HK-2 (cell line): Measurements from ENCODE around the gene SNX8.

ENCODE experiments used
- DNase-seq: peaks from one replicate; pipeline ENCODE4 v3.0.0-alpha.2; 2018; ENCODE audit not compliant: unreplicated experiment

Gene SNX8

DNA sequence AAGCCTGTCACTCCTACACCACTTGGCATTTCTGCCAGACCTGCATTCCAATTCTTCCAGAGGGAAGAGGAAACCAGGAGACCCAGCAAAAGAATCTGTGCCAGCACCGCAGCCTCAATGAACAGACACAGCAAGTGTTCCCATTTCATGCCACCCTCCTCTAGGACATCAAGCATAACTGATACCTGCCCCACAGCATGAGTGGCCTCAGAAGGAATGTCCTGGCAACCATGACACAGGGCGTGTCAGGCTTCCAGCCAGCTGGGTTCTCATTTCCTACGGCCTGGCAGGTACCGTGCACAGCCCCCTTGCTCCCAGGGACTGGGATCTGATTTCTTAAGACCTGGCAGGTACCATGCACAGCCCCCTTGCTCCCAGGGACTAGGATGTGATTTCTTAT is 89.3 kb downstream of the SNX8 start:
- DNase-seq, result no peak

DNA sequence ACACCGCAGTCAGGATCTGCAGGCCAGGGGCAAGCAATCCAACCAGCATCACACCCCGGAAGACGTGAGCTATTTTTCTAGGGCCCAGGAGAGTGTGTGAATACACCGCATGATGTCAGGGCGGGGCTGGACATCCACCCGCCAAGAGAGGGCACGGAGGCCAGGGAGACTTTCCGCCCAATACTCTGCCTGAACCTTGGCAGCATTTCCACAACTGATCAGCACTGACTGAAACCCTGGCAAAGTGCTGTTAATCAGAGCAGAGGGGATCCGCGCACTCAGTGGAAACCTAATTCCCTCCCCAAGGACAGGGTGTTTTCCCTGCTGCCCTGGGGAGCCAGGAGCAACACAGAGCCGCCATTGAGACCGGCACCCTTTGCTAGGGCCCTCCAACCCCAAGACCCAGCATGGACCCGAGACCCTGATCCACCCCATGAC is 89.7 kb downstream of the SNX8 start:
- DNase-seq, result no peak

DNA sequence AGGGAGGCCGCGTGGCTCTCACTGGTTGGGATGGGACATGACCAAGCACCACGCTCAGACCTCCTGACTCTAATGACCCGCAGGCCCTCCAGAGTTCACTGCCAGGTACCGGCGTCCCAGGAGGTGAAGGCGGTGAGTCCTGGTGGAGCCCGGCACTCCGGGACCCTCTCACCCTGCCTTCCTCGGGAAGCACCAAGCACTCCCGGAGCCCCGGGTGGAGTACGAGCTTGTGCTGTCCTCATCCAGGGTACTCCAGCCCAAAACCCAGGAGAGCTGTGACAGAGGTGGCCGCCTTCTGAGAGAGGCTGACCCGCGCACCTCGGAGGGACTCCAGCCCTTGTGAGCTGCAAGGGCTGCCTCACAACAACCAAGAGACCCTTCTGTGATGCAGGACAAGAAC is 90.9 kb downstream of the SNX8 start:
- DNase-seq, result no peak

DNA sequence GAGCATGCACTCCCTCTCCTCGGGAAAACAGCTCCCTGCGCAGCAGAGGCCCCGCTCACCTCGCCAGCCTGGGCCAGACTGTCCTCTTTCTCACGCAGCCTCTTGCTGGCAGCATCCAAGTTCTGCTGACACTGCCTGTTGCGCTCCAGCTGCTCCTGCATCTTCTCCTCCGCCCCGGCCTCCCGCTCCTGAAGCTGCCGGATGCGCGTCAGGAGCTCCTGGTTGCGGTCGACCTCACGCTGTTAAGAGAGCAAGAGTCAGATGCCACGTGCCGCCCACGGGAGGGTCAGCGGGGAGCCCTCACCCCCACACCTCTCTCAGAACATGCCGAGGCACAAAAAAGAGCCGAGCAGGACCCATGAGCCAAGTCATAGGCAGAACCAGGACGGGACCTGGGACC is 91.7 kb downstream of the SNX8 start:
- DNase-seq, result no peak

DNA sequence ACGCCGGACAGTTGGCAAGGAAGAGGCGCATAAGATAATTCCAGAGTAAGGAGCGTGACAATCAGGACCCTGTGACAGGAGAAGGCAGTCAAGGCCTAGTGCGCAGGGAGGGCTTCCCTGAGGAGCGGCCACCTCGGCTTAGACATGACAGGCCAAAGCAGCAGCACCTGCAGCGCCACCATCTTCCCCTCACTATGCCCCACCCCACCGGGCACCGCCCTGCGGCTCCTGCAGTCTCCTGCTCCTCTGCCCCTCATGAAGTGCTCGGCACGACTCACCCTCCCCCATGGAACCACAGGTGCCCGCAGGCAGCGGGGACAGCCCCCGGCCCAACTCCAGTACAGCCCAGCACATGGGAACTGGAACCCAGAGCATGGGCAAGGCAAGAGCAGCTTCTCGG is 93.3 kb downstream of the SNX8 start:
- DNase-seq, result no peak

DNA sequence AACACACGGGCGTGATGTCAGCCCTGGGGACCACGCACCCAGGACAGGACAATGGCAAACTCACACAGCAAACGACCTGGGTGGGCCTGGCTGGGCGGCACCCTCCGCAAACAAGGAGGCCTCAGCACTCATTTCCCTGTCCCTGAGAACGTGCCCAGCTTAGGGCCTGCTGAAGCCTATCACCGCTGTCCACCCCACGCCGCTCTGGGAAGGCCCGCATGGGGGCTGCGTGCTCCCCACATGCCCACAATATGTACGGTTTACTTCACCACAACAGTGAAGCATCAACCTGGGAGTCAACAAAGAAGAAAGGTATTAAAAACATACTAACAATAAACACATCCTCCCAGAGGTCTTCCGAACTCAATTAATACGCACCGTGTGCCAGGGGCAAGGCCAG is 93.7 kb downstream of the SNX8 start:
- DNase-seq, result no peak

DNA sequence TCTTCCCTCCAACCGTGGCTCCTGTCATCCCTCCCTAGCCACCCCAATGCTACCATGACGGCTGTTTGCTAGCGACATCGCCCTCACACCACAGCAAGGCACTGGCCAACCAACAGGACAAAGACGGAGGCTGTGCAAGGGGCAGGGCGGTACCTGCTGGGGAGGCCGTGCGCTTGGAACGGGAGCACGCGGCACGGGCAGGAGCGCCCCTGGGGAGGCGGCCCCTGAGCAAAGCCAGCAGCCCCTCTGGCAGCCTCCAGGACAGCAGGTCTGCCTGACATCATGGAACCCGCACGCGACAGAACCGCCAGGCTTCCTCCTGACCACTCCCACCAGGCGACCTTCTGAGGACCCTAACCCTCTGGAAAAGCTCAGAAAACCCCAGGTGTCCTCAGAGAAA is 94.2 kb downstream of the SNX8 start:
- no peak for DNase-seq

DNA sequence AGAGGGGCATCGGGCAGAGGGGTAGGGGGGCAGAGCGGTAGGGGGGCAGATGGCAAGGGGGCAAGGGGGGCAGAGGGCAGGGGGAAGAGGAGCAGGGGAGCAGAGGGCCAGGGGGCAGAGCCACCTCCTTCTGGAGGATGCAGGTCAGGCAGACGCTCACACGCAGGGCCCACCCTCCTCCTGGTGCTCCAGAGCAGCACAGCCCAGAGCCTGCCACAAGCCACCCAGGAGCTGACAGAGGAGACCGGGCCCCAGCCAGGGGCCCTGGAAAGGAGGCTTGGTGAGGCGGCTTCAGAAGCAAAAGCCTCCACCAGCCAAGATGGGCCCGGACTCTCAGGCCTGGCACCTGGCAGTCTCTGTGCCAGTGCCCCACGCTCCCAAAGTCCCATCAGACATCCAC is 94.6 kb downstream of the SNX8 start:
- no peak for DNase-seq

DNA sequence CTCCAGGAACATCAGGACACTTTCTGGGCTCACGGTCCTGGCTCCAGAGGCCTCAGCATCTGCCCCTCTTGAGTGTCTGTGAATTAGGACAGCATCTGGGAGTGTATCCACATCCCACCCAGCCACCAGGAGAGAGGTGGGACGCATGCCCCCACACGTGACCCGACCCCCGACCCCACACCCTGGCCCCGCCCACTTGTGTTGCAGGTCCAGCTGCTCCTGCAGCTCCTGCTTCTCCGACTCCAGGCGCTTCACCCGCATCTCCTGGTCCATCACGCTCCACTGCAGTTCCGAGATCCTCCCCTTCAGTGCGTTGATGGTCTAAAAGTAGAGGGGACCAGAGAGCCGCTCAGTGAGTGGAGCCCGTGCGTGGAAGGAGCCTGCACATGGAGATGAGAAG is 95.1 kb downstream of the SNX8 start:
- no peak for DNase-seq

DNA sequence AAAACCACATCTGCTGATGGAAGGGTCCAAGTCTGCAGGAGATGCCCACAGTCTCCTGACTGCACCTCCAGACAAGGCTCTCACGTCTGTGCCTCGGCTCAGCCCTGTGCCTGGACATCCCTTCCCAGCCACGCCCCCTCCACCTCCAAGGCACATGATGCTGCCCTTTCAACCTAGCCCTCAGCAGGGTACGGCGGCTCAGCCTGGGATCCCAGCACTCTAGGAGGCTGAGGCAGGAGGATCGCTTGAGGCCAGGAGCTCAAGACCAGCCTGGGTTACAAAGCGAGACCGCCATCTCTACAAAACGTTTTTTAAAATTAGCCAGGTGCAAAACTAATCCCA is 95.8 kb downstream of the SNX8 start:
- DNase-seq, result no peak

DNA sequence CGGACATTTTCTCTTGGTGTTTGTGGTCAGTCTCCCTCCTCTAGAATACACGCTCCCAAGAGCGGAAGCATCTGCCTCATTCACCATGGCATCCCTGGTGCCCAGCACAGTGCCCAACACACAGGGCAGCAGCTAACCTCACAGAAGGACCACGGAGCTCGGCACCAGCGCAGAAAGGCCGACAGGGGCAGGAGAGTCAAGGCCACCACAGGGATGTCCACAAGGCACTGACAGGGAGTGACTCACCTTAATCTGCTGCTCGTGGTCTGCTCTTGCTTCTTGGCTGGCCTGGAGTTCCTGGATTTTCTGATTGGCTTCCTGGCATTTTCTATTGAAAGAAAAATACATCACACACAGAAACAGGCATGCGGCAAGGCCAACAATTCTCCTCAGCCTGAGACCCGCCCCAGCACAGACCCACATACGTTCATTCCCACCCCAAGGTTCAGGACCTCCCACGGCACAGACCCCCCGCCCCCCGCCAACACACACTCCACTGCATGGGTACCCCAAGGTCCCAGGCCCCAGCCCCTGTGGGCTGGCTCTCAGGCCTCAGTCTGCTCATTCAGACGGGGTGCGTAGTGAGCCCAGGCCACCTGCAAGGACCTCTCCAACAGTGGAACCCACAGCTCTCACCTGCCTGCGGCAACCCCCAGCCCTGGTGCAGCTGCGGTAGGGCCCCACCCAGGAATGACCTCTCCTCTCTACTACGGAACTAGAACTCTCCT is 96.4 kb downstream of the SNX8 start:
- DNase-seq, result no peak

DNA sequence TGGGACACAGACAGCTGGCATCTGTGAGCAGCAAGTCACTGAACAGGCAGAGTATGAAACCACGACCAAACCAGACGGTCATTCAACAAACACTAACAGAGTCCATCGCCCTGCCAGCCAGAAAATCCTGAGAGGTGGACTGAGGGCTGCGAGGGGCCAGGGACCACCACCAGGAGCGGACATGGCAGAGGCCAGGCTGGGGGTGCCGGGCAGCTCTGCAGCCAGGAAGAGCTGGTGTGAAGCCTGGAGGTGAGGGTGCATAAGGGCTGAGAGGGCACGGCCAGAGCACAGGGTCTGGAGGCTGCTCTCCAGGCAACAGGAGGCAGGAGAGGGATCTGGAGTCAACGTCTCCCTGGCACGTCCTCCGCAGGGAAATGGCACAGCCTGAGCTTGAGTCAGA is 97.0 kb downstream of the SNX8 start:
- no peak for DNase-seq

DNA sequence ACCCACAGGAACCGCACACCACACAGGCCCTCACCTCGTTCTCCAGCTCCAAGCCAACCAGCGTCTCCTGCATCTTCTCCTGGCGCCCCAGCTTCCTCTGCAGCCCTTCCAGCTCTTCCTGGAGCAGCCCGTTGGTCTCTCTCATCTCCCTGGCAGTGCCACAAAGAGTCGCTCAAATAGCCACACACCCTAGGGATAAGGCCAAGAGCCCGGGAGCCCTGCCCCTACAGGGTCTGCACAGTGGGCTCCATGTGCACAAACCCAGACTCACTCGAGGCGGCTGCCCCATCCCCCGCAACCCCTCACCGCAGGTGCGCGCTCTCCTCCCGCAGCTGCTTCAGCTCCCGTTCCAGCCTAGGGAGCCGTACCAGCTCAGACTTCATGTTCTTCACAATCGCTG is 98.4 kb downstream of the SNX8 start:
- no peak for DNase-seq

DNA sequence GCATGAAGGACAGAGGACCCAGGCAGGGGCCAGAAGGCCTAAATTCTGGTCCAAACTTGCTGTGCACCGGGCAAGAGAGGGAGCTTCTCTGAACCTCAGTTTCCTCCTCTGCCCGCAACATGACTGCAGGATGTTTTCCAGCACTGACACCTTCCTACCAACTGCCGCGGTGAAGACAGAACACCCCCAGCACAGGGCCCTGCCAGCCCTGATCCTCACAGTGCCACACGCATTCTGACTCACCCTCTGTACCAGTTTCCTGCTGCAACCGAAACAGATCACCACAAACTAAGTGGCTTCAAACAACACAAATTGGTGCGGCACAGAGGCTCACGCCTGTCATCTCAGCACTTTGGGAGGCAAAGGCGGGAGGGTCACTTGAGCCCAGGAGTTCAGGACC is 99.6 kb downstream of the SNX8 start:
- DNase-seq, result no peak

DNA sequence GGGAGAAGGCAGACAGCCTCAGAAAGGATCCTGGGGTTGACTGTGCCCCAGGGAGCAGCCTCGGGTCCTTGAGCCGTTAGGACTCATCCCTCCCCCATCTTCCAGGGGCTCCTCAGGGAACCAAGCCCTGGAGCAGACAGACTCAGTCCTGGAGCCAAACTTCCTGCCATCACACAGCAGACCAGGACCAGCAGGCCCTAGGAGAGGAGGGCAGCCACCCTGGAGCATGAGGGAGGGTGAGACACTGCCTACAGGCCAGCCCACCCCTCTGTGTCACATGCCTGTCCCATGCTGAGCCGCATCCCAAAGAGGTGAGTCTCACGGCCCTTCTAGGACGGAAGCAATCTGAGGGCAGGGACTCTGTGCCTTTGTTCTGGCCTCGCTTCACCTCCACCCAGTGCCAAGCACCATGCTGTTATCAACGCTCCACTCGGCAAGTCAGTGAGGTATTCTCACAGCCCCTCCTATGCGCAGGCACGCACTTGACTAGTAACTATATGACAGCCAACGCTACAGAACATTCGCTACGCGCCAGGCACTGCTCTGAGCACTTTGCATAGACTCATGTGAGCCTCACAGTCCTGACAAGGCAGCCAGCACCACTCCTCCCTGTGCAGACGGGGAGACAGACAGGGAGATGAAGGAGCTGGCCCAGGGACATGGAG is 100.6 kb downstream of the SNX8 start:
- no peak for DNase-seq

DNA sequence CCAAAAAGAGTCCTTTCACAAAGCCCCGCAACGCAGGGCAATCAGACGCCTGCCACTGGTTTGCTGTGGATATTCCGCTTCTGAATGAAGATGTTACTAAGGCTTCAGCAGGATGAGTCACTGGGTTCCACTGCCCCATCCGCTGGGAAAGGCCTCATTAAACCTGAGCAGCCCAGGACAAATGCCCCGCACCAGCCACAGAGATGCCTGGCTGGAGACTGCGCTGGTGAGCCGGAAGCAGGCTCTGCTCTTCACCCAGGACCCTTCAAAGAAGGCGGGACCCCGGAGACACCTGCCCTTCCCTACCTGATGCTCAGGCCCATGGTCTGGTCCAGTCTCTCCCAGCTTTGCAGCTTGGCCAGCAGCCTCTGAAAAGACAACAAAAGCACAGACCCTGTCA is 101.3 kb downstream of the SNX8 start:
- no peak for DNase-seq

DNA sequence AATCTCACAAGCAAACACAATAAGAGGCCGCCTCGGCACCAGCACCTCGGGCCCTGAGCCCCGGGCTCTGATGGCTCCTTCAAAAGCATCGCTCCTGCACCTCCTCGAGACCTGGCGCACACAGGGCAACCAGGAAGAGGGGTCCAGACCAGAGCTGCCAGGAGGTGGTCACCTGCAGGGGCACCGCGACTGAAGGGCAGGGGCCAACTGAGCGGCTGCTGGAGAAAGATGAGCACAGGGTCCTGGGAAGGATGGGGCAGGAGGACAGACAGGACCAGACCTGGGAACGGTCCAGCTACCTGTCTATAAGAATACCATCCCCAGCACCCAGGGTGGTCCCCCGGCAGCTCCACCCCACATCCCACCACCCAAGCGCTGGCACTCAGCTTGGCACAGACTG is 102.3 kb downstream of the SNX8 start:
- no peak for DNase-seq

DNA sequence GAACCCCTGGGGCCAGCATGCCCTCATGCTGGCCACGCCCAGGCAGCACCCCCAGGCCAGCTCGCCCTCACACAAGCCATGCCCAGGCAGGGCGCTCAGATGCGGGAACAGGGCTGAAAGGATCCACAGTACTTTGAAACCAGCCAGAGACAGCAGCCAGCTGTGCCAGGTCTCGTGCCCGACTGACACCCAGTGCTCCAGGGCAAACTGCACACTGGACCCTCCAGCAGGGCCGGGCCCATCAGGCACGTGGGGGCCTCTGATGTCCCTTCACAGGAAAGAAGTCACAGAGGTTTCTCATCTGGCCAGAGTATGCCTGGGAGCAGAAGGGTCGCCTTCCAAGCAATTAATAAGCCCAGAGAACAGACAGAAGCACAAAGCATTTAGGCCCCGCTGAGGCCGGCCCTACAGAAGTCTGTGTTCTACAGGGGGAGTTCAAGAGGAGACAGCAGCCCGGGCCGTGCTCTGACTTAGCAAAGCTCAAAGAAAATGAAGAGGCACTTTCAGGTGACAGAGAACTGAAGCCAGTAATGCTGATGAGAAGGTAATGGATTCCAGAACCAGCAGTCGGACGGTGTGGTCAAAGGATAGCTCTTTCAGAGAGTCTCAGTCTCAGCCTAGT is 102.9 kb downstream of the SNX8 start:
- no peak for DNase-seq

DNA sequence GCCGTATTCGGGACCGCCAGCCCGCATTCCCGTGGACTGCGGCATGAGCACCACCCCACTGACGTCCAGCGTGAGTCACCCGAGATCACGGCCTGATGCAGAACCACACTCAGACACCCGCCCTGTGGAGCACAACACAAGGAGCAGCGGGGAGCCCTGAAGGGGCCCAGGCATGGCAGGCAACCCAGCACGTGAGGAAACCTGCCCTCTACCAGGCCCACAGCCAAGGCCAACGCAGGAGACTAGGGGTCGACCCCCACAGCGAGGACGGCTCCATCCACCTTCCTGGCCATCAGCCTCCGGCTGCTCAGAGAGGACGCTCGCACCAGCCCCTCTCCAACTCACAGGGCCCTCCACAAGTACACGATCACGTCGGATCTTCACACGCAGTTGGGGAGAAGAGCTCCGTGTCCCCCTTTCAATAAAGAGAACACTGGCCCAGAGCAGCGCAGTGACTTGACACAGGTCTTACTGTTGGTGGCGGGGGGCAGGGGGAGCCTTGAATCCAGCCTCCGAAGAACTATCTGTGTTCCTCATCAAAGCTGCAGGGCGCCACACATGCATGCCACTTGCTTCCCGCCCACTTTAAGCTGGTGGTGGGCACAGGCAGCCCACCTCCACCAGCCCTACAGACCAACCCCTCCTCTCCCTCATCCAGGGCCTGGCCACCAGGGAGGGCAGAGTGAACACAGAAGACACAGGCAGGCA is 103.5 kb downstream of the SNX8 start:
- DNase-seq, result no peak

DNA sequence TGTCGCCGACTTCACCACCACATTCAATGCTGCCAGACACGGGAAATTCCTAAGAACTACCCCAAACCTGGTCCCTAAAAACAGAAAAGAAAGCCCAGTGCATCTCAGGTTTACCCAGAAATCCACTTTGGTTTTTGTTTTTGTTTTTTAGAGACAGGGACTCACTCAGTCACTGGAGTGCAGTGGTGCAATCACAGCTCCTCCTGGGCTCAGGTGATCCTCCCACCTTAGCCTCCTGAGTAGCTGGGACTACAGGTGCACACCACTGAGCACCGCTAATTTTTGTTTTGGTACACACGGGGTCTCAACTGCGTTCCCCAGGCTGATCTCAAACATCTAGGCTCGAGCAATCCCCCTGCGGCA is 104.3 kb downstream of the SNX8 start:
- no peak for DNase-seq

DNA sequence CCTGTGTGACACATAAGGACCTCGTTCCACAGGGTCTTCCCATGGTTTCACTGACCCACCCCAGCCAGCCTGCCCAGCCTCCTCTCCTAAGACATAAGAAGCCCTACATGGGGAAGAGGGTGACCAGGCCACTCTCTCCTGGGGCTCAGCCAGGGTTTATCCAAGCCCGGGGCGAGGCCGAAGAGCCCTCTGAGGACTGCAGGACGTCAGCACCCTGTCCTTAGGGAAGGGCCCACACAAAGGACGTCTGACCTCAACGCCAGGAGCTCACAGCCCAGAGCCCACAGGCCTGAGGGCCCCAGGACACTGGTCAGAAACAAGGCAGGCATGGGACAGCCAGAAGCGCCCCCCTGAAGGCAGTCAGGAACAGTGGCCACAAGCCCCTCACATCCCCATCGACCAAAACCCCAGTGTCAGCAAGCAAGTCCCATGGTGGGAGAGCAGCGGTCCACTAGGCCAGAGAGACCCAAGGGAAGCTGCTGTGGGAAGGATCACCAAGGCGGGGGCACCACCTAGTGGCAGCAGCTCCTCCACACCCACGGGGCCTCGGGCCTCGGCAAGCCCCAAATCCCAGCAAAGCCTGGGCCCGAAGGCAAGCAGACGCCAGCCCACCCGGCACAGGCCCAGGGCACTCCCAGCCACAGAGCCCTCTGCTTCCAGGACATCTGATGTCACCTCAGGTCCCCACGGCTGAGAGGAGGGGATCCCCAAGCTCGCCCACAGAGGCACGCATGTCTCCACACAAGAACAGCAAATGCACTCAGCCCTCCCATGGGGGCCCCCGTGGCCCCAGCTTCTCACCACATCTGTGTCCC is 104.9 kb downstream of the SNX8 start:
- peak; percentile 46 for DNase-seq

DNA sequence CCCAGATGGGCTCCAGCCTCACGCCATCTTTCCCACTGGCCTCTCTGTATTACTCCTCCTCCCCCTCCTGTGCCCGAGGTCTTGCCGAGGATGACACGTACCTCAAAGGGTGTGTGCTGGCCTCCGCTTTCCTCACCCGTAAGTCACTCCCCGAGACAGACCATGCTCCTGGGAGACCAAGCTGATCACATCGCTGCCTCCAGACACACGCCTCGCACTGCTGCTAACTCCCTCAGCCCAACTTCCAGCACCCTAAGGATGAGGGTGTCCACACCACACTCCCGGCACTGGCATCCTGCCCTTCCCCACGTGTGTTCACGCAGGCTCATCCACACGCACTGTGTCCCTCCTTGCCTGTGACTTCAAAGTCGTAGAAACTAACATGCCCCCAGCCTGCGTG is 105.5 kb downstream of the SNX8 start:
- DNase-seq, result no peak
